ENCODE results near the gene ACSL5.

The ACSL5 gene

DNA sequence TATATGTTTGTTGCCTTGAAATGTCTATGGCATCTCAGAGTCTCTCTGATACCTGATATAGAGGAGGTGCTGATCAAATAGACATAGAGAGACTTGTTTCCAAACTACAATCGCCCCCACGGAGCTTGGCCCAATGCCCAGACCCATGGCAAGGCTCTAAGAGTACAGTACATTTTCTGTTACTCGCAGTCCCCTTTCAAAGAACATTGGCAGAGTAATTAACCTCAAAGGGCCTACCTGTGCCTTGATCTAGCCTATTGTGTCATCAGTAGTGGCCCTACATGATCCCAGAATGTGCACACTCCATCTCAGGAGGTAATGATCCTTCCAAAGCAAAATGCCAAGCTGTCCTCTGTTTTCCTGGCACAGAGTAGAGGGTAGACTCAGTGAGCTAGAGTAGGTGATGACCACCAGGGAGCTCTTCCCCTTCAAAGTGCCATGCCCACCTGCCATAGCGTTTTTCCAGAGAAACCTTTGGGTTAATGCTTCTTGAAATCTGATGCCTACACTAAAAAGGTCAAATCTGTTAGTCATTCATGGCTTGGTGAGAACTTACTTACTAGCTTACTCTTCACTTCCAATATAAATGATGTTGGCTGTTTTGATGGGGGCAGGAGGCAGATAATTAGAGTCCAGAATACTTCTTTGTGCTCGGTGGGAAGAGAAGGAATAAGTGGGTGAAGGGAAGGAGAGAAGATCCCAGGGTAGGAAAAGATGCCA, 41.2 kb upstream of the ACSL5 start:
- no peak overlapping the region for H3K4me3 Mint-ChIP-seq
- TF ChIP-seq, protein P1, sequence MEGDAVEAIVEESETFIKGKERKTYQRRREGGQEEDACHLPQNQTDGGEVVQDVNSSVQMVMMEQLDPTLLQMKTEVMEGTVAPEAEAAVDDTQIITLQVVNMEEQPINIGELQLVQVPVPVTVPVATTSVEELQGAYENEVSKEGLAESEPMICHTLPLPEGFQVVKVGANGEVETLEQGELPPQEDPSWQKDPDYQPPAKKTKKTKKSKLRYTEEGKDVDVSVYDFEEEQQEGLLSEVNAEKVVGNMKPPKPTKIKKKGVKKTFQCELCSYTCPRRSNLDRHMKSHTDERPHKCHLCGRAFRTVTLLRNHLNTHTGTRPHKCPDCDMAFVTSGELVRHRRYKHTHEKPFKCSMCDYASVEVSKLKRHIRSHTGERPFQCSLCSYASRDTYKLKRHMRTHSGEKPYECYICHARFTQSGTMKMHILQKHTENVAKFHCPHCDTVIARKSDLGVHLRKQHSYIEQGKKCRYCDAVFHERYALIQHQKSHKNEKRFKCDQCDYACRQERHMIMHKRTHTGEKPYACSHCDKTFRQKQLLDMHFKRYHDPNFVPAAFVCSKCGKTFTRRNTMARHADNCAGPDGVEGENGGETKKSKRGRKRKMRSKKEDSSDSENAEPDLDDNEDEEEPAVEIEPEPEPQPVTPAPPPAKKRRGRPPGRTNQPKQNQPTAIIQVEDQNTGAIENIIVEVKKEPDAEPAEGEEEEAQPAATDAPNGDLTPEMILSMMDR (IDR thresholded peaks at IDR 0.05), result no peak
- H3K27ac Mint-ChIP-seq, result no peak overlapping the region

DNA sequence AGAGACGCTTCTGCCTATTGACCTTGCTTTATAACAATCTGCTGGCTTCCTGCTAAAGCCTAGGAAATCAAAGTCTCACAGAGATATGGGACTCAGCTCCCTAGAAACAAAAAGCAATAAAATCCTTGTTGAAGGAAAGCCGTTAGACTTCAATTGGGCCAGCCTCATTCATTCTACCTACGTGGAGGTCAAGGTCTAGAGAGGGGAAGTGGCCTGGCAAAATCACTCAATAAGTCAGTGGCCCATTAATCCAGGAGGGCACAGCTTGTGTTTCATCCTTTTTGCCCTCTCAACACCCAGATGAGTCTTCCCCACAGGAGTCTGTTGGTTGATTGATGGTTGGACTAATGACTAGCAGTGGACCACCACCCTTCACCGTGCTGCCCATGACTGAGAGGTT, 40.5 kb upstream of the ACSL5 start:
- H3K27ac Mint-ChIP-seq, result no peak overlapping the region
- no peak overlapping the region for H3K4me3 Mint-ChIP-seq
- H3K4me1 Mint-ChIP-seq, result peaks cover 22% of the 10 kb centered on the region
- TF ChIP-seq, protein P1 (IDR thresholded peaks at IDR 0.05), result no peak
- no peak for DNase-seq
- no peaks in the 10 kb centered on the region for H3K9me3 Mint-ChIP-seq
- peaks cover 20% of the 10 kb centered on the region for H3K27me3 Mint-ChIP-seq (ENCODE audit: low read depth, poor library complexity)
- no peaks in the 10 kb centered on the region for H3K36me3 Mint-ChIP-seq (ENCODE audit: low read depth)

More for the DNA sequence above, 41.2 kb upstream of the ACSL5 start:
- Mint-ChIP-seq H3K4me1 (peaks cover 23% of the 10 kb centered on the region), H3K36me3 (ENCODE audit: low read depth) (no peaks in the 10 kb centered on the region), H3K9me3 (no peaks in the 10 kb centered on the region), H3K27me3 (ENCODE audit: low read depth, poor library complexity) (peaks cover 18% of the 10 kb centered on the region)
- DNase-seq, result no peak

DNA sequence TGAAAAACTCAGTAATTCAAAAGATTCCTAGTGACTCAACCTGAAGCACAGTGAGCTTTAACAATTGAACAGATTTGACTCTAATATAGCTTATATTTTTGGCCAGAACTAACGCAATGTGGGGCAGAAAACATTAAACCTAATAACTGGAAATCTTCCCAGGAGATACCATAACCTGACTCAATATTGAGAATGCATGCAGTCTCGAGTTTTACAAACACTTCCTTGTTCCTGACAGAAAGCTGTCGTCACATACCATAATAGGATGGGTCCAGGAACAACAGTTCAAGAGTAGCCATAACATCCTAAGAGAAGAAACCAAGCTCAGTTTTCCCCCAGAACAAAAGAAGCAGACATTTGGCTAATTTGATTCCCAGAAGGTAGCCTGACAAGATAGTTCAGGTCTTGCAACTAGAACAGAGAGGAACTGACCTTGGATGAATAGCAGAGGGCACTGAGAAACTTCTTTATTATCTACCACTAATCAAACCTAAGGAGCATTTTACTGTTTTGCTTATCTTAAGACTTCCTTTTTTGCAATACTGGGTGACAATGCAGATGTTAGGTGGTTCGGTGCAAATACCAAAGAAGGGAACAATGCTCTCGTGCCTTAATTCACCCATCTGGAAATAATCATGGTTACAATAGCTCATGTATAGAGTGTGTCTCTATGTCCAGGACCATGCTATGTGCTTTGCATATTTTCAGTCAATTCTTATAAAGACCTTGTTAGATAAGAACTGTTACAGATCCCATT, 38.6 kb upstream of the ACSL5 start:
- DNase-seq, result no peak
- H3K36me3 Mint-ChIP-seq (ENCODE audit: low read depth), result no peaks in the 10 kb centered on the region
- TF ChIP-seq, protein P1 (IDR thresholded peaks at IDR 0.05), result no peak
- H3K4me3 Mint-ChIP-seq, result no peak overlapping the region
- H3K27me3 Mint-ChIP-seq (ENCODE audit: low read depth, poor library complexity), result peaks cover 30% of the 10 kb centered on the region
- no peaks in the 10 kb centered on the region for H3K9me3 Mint-ChIP-seq
- H3K4me1 Mint-ChIP-seq, result peaks cover 19% of the 10 kb centered on the region
- no peak overlapping the region for H3K27ac Mint-ChIP-seq

DNA sequence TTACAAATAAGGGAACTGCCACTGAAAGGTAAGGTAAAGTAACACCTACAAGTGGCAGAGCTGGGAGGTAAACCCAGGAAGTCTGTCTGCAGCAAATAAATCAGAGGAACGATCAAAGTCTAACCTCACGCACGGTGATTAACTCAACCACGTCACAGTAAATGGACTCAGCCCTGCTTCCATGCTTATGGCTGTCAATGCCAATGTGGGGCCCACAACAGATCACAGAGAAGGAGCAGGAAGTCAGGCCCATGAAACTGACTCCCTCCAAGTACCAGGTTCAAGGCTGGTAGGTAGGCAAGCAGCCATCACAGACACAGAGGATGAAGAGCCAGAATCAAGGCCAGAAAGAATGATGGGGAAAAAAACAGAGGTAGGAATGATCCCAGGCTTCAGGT, 38.0 kb upstream of the ACSL5 start:
- no peak for DNase-seq
- Mint-ChIP-seq H3K36me3 (ENCODE audit: low read depth) (no peaks in the 10 kb centered on the region), H3K4me3 (no peak overlapping the region), H3K27ac (peak overlapping the region; percentile 53), H3K27me3 (ENCODE audit: low read depth, poor library complexity) (peaks cover 30% of the 10 kb centered on the region), H3K4me1 (peaks cover 19% of the 10 kb centered on the region), H3K9me3 (no peaks in the 10 kb centered on the region)
- TF ChIP-seq, protein P1 (IDR thresholded peaks at IDR 0.05), result no peak

DNA sequence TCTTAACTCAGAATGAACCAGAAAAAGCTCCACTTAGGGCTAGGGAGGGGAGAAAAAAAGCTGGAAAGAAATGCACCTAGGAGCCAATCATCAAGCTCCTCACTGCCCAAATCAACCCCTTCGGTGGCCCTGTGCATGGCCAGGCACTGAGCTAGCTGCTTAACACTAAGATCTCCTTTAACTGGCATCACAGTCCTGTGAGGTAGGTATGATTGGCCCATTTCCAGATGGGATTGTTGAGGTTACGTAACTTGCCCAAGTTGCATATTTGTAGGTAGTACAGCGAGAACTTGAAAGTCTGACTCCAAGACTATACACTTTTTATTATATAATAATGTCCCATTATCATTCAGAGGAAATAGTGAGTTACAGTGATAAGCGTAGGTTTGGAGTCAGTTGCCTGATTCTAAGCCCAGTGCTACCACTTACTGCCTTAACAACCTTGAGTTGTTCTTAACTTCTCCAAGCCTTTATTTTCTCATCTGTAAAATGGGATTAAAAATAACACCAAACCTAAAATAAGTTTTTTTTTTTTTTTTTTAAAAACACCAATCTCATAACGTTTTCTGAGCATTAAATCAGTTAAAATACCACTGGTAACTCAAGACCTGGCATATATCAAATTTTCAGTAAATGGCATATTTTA, 37.2 kb upstream of the ACSL5 start:
- peaks cover 14% of the 10 kb centered on the region for H3K4me1 Mint-ChIP-seq
- TF ChIP-seq, protein P1 (IDR thresholded peaks at IDR 0.05), result no peak
- H3K27me3 Mint-ChIP-seq (ENCODE audit: low read depth, poor library complexity), result peaks cover 27% of the 10 kb centered on the region
- H3K9me3 Mint-ChIP-seq, result no peaks in the 10 kb centered on the region
- no peaks in the 10 kb centered on the region for H3K36me3 Mint-ChIP-seq (ENCODE audit: low read depth)
- no peak overlapping the region for H3K27ac Mint-ChIP-seq
- DNase-seq, result no peak
- no peak overlapping the region for H3K4me3 Mint-ChIP-seq

Data from nephron progenitor cell (in vitro differentiated cells).